HEK293T (cell line): ENCODE results near the gene LGALS7B.
"Not testable (repeated sequence)": the region's sequence is repeated elsewhere in the genome, so short reads cannot be mapped to it uniquely, and the experiment has no call there.

ENCODE experiments used
- ARNT ChIP-seq: fragments of 450-650 bp; IDR thresholded peaks from 2 replicates; pipeline ENCODE4 v1.6.1; 2017; ENCODE audit warnings: mild to moderate bottlenecking
- BHLHE40 ChIP-seq: fragments of 450-650 bp; IDR thresholded peaks from 2 replicates; pipeline ENCODE4 v1.6.1; 2016; ENCODE audit warnings: mild to moderate bottlenecking, moderate library complexity, borderline replicate concordance
- CTBP1 ChIP-seq: fragments of 450-650 bp; IDR thresholded peaks from 2 replicates; pipeline ENCODE4 v1.6.1; 2016; ENCODE audit warnings: borderline replicate concordance
- ELF4 ChIP-seq: fragments of 450-650 bp; IDR thresholded peaks from 2 replicates; pipeline ENCODE4 v1.6.1; 2017; ENCODE audit warnings: antibody characterized with exemption
- FOXA1 ChIP-seq: fragments of 450-650 bp; IDR thresholded peaks from 2 replicates; pipeline ENCODE4 v1.6.1; 2016; ENCODE audit warnings: mild to moderate bottlenecking
- FOXK2 ChIP-seq: fragments of 450-650 bp; IDR thresholded peaks from 2 replicates; pipeline ENCODE4 v1.6.1; 2016; ENCODE audit warnings: mild to moderate bottlenecking
- FOXM1 ChIP-seq: fragments of 450-650 bp; IDR thresholded peaks from 2 replicates; pipeline ENCODE4 v1.6.1; 2017; ENCODE audit warnings: mild to moderate bottlenecking, borderline replicate concordance
- L3MBTL2 ChIP-seq: fragments of 450-650 bp; conservative IDR thresholded peaks from 2 replicates; pipeline ENCODE4 v1.6.1; 2016; ENCODE audit warnings: mild to moderate bottlenecking
- NFRKB ChIP-seq: fragments of 450-650 bp; IDR thresholded peaks from 2 replicates; pipeline ENCODE4 v1.6.1; 2016; ENCODE audit warnings: mild to moderate bottlenecking, moderate library complexity
- SP1 ChIP-seq: fragments of 450-650 bp; IDR thresholded peaks from 2 replicates; pipeline ENCODE4 v1.6.1; 2017
- SUZ12 ChIP-seq: fragments of 450-650 bp; IDR thresholded peaks from 2 replicates; pipeline ENCODE4 v1.6.1; 2016; ENCODE audit warnings: mild to moderate bottlenecking
- TARDBP ChIP-seq: fragments of 450-650 bp; IDR thresholded peaks from 2 replicates; pipeline ENCODE4 v1.6.1; 2016
- ZNF384 ChIP-seq: fragments of 450-650 bp; IDR thresholded peaks from 2 replicates; pipeline ENCODE4 v1.6.1; 2016

DNA sequence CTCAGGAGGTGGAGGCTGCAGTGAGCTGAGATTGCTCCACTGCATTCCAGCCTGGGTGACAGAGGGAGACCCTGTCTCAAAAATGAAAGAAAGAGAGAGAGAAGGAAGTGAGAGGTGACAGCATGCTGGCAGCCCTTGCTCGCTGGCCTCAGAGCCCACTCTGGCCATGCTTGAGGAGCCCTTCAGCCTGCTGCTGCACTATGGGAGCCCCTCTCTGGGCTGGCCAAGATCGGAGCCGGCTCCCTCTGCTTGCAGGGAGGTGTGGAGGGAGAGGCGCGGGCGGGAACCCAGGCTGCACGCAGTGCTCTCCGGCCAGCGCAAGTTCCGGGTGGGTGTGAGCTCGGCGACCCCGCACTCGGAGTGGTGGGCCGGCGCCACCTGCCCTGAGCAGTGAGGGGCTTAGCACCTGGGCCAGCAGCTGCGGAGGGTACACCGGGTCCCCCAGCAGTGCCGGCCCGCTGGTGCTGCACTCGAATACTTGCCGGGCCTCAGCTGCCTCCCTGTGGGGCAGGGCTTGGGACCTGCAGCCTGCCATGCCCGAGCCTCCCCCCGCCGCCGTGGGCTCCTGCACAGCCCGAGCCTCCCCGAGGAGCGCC, 32.3 kb downstream of the LGALS7B start:
- TF ChIP-seq FOXA1, SUZ12, TARDBP, ARNT, SP1, BHLHE40, CTBP1, ELF4, FOXK2, L3MBTL2, NFRKB, FOXM1, ZNF384: not testable (repeated sequence)
